NK-92 (cell line): ENCODE data around the gene LRBA.
"Not testable (repeated sequence)": the region's sequence is repeated elsewhere in the genome, so short reads cannot be mapped to it uniquely, and the experiment has no call there.

Experiments
- DNase-seq: peaks from one replicate; lab custom pipeline; 2025; ENCODE audit not compliant: unreplicated experiment; lab: John Stamatoyannopoulos, UW

The LRBA gene

DNA sequence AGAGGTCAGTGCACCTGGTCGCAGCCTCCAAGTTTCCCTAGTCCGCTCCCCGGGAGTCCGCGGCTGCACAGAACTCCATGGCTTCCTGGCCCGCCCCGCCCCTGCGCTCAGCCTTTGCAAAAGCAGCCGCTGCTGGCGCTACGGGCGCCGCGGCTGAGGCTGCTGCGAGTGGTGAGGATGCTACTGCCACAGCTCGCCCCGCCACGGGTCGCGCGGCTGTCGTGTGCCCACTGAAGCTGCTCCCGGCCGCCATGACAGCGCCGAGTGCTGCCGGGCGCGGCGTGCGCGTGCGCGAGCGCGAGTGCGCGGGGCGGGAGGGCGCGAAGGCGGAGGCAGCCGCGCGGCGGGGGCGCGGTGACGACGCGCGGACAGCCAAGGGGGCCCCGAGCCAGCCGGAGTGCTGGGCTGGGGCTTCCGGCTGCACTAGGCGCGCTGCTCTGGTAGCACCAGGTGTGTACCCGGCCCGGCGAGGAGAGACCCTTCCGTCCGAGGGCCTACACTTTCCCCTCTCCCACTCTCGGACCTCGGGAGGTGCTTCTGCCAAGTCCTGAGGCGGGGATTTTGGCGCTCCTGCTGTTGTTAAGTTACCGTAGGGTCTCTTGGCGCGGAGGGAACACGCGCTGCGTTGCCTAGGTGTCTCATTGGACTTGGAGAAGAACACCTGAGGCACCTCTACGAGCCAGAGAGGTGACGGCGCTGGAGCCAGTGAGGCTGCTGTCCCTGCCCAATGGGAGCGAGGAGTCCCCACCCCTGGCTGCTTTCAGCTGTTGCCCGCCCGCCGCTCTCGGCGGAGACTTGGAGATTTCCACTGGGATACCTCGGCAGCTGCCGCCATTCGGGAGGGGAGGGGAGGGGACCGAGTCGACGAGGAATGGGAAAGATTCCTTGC, 619 bp upstream of the LRBA start:
- DNase-seq = no peak

DNA sequence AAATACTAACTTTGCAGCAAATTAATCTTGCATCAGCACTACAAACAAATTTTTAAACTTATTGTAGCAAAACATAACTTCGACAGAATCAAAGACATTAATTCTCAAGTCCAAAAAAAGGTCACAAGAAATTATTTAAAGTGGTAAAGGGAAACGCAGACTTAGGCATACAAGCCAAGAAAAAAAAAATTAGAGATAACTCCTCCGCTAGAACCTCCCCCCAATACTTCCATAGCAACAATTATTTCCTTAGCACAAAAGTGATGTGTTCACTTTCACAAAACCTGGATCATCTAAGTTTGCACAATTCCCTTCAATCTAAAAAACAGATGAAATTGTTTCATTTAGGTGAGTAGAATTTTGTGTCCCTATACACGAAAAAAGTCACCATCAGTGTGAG, 1.1 kb downstream of the LRBA start:
- no peak for DNase-seq

DNA sequence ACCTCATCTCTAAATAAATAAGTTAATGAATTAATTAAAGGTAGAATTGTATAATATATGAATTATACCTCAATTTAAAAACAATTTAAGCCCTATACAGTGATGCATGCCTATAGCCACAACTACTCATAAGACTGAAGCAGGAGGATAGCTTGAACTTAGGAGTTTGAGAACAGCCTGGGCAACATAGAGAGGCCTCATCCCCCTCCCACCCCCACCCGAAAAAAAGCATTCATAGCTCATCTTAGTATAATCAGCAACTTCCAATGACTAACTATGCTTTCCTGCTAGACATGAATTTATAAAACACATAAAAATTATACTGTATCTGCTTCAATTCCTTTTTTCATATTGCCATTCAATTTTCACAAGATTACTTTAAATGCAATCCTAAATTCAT, 1.6 kb downstream of the LRBA start:
- DNase-seq = no peak

DNA sequence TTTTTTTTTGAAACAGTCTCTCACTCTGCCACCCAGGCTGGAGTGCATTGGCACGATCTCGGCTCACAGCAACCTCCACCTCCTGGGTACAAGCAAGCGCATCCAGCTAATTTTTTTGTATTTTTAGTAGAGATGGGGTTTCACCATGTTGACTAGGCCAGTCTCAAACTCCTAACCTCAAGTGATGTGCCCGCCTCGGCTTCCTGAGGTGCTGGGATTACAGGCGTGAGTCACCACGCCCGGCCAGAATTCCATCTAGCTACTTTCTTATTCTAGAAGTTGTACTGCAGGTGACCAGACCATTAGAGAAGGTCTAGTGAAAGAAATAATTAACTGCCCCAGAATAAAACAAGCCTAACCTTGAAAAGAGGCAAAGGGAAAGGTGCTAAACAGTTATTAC, 2.3 kb downstream of the LRBA start:
- DNase-seq = no peak

DNA sequence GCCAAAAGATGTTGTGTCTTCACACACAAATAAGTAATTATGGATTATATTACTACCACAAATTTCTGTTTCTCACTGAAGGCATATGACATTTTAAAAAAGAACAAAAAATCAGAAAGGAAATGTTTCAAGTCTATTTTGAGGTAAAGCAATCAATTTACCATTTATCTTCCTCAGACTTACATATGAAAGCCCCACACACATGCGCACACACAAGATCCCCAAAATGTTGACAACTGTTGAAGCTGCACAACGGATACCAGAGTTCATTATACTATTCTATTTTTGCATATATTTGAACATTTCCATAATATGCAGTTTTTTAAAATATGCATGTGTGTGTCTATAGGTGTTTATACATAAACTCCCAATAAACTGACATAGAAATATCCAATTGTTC, 2.7 kb downstream of the LRBA start:
- no peak for DNase-seq

DNA sequence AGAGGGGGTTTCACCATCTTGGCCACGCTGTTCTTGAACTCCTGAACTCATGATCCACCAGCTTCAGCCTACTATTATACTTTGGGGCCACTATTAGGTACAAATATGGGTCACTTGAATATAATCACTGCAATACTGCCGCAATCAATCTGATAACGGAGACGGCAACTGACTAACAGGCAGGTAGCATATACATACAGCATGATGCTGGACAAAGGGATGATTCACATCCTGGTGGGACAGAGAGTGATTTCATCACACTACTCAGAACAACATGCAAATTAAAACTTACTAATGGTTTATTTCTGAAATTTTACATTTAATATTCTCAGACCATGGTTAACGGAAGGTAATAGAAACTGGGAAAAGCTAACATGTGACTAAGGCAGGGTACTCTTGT, 10.9 kb downstream of the LRBA start:
- no peak for DNase-seq

DNA sequence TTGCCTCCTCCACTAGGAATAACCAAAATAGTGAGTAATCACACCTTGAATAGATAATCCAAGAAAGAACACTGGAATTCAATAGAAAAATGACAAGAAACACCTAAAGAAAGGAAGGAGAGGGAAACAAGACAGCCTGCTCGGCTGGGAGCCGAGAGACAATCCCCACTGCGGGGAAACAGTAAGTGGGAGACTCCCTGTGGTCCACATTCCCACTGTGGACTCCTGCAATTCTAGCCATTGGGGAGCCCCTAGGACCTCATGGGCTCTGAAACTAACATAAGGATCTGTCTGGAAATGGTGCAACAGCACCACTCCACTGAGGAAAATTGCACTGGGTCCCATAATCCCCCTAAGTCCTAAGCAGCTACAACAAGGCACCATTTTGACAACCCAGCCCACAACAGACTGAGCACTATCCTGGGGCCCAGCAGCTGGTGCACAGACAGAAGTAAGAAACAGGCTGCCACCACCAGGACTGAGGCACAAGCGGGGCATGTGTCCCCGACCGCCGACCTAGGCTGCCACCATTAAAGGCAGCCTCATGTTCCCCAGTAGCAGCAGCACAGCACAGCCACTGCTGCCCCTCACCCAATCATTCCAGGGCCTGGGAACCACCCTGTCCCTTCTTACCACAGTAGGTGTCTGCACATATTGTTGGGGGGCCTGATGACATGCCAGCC, 14.2 kb downstream of the LRBA start:
- no peak for DNase-seq

DNA sequence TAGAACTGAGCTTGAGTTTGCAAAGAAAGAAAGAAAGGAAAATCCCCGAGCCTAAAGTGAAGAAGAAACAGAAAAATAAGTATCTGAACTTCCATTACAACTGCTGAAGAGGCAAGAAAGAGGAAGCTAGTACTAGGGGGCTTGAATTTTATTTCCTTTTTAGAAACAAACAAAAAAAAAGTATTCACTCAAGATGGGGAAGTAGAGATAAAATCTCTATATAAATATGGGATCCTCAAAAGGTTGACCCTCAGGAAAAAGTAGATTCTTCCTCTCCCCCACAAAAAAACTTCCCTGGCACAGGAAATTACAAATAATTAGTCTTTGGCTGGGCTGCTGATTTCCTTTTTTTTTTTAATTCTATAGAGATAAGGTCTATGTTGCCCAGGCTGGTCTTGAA, 16.0 kb downstream of the LRBA start:
- no peak for DNase-seq

DNA sequence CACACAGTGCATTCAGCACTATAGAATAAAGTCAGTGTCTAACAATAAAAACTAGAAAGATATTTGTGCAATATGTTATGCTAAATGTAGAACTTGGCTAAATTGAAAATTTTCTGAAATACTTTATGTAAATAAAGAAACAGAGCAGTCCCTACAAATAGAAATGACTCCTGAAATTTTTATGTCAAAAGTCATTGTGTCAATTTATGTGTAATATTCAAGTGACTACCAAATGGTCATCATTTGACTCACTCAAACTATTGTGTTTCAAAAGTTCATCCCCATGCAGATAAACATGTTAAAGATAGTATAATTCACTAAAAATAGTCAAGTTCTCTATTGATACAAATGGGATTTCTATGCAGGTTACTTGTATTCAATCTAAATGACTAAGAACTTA, 17.9 kb downstream of the LRBA start:
- DNase-seq = no peak

DNA sequence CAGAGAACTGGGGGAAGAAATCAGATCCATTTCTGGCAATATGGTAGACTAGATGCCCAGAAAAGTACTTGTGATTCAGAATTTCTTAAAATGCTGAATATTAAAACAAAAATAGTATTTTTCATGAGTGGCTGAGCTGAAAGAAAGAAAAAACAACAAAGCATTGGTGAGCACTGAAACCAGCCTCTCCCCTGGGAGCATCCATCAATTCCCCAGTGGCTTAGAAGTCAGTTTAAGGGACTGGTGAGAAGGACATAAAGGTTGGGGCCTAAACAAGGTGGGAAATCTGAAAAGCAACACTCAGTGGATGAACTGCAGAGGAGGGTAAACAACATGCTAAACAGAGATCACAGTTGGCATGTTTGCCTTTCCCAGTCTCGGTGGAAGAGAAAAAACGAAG, 20.4 kb downstream of the LRBA start:
- DNase-seq = no peak

DNA sequence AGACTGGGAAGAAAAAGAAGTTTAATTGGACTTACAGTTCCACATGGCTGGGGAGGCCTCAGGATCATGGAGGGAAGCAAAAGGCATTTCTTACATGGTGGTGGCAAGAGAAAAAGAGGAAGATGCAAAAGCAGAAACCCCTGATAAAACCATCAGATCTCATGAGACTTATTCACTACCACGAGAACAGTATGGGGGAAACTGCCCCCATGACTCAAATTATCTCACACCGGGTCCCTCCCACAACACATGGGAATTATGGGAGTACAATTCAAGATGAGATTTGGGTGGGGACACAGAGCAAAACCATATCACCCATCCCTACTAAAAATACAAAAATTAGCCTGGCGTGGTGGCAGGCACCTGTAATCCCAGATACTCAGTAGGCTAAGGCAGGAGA, 21.5 kb downstream of the LRBA start:
- DNase-seq = not testable (repeated sequence)

DNA sequence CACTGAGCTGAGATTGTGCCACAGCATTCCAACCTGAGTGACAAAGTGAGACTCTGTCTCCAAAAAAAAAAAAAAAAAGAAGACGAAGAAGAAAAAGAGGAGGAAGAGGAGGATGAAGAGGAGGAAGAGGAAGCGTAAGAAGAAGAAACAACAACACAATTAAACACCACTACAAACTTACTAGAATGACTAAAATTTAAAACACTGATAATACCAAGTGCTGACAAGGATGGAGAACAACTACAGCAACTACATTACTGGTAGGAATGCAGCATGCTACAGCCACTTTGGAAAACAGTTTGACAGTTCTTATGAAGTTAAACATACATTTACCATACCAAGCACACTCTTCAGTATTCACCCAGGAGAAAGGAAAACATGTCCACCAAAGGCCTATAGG, 24.1 kb downstream of the LRBA start:
- DNase-seq = no peak

DNA sequence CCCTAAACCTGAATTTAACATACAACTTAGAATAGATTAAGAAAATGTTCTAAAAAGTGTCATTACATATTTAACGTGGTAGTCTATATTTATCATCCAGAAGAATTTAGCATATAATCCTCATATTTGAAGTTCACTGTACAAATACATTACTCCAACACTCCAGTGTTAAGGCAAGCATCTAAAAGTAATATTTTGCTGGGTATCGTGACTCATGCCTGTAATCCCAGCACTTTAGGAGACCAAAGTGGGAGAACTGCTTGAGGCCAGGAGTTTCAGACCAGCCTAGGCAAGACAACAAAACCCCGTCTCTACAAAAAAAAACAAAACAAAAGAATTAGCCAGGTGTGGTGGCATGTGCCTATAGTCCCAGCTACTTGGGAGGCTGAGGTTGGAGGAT, 24.8 kb downstream of the LRBA start:
- no peak for DNase-seq

DNA sequence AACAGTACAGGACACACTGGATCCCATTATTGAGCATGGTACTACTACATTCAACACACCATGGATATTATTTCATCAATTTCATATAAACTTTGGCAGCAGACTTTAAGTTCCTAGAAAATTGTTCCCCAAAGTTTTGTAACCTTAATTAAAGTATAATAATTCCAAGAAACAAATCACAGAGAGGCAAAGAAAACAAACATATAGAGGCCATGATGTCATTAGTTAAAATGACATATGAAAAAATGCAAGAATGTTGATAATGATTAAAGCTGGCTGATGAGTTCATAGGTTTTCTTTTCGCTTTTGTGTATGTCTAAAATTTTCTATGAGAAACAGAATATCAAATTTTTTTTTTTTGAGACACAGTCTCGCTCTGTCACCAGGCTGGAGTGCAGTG, 26.8 kb downstream of the LRBA start:
- DNase-seq = no peak

DNA sequence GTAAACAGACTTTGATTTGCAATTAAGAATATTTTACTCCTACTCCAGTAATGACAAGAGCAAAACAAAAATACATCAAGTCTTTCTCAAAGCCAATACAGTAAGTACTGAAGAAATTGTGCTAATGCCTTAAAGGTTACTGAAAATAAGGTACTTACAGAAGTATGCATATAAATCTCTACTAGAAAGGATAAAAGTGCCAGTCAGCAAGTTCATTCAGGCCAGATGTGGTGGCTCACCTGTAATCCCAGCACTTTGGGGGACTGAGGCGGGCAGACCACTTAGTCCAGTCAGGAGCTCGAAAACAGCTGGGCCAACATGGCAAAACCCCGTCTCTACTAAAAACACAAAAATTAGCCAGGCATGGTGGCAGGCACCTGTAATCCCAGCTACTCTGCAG, 27.9 kb downstream of the LRBA start:
- DNase-seq = no peak

DNA sequence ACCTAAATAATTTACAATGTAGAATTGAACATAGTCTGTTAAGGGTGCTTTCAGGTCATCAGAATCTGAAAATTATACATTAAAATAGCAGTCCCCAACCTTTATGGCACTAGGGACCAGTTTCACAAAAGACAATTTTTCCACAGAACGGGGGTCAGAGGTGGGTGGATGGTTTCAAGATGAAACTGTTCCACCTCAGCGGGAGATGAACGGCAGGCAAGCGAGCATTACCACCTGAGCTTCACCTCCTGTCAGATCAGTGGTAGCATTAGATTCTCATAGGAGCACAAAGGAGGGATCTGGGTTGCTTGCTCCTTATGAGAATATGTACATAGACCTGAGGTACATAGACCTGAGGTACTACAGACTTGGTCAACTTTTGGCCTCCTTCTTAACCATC, 29.0 kb downstream of the LRBA start:
- DNase-seq = no peak

DNA sequence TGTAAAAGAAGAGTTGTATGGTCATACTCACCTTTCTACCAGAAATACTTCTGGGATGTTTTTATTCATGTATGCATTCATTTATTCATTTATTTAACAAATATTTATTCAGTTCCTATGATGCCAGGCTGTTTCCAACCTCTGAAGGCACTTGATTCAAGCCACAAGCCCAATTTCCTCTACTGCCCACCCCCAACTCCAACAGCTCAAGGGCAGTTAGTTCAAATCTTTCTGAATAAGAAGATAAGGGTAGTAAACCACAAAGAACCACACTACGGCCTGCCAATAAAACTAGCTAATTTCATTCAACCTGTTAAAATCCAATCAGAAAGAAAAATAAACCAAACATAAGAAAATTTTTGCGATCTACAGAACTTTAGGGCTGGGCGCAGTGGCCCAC, 31.2 kb downstream of the LRBA start:
- no peak for DNase-seq

DNA sequence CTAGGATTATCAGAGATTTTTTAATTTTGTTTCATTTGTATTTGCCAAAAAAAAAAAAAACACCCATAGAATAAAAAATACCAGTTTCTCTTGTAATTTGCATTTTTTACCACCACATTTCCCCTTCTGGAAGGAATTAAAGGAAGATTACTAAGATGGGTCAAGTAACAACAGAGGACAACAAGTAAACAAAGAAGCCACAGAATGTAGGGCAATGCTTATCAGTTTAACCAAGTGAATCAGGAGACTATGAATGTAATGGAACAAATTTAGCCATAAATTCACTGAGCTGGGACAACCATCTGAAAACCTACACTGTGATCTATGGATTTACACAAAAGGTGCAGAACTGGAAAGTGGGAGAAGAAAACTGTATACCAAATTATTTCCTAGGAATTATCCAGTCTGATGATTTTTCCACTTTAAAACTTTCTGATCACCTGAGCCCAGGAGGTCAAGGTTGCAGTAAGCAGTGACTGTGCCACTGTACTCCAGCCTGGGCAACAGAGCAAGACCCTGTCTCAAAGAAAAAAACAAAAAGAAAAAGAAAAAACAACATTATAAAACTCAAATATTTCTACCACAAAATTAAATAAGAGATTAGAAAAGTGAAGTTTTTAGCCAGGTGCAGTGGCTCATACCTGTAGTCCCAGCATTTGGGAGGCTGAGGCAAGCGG, 32.4 kb downstream of the LRBA start:
- DNase-seq = no peak

DNA sequence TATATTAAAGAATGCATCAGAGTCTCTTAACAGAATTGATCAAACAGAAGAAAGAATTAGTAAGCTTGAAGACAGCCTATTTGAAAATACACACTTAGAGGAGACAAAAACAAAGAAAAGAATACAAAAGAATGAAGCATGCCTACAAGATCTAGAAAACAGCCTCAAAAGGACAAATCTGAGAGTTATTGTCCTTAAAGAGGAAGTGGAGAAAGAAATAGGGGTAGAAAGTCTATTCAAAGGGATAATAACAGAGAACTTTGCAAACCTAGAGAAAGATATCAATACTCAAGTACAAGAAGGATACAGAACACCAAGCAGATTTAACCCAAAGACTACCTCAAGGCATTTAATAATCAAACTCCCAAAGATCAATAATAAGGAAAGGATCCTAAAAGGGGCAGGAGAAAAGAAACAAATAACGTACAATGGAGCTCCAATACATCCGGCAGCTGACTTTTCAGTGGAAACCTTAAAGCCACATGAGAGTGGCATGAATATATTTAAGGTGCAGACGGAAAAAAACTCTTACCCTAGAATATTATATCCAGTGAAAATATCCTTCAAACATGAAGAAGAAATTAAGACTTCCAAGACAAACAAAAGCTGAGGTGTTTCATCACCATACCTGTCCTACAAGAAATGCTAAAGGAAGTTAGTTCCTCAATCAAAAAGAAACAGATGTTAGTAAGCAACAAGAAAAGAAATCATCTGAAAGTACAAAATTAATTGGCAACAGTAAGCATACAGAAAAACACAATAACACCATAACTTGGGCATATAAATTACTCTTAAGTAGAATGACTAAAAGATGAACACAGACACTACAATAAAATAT, 36.1 kb downstream of the LRBA start:
- no peak for DNase-seq

DNA sequence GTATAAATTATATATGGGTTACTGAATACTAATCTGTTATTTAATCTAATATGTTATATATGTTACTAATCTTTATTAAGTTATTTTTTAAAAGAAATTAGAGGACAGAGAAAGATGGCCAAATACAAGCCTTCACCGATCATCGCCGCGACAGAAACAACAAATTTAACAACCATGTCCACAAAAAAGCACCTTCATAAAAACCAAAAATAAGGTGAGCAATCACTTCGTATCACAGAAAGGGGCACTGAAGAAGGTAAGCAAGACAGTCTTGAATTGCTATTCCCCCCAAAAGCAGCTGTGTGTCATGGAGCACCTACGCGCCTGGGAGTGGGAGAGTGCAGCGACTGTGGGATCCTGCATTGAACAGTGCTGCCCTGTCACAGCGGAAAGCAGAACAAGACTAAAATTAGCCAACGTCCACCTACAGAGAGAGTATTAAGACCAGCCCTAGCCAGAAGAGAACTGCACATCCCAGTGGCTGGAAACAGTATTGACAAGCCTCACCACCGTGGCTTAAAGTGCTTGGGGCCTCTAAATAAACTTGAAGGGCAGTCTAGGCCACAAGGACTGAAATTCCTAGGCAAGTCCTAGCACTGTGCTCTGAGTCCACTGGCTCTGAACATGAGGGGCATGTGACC, 38.5 kb downstream of the LRBA start:
- DNase-seq = no peak

DNA sequence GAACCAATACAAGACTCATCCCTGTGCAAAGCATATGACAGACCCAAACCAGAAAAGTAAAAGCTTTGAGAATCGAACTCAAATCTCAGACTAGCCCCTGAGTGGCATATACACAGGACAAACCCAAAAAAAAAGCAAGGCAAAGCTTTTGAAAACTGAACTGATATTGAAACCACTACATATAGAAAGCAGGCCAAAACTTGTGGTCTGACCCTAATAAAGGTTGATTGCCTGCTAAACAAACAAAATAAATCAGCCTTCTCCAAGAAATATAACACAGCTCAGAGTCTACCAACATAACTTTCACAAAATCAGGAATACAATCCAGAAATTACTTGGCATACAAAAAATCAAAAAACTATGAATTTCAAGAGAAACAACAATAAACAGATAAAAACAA, 40.3 kb downstream of the LRBA start:
- DNase-seq = no peak
